HepG2 (cell line): ENCODE measurements around the gene PGP. TPM values are rescaled to one million over a fixed set of nuclear protein-coding genes. Genes with fewer than 3 reads are reported as not detected.

Experiments
- AHDC1 ChIP-seq: sonication (generic); formaldehyde crosslinking; IDR thresholded peaks from 2 replicates; pipeline ENCODE4 v1.5.1; 2020; ENCODE audit warnings: mild to moderate bottlenecking, missing genetic modification reagents, borderline replicate concordance
- ATF7 ChIP-seq, 2 experiments: fragments of 450-650 bp in 1 of 2; sonication (generic) in 1 of 2; formaldehyde crosslinking in 1 of 2; IDR thresholded peaks; 2 replicates each; pipeline versions ENCODE4 v1.4.0 to v1.6.1; 2016 to 2020; ENCODE audit warnings: antibody characterized with exemption in 1 of 2, mild to moderate bottlenecking in 1 of 2, missing genetic modification reagents in 1 of 2
- NCOR1 ChIP-seq: fragments of 200-600 bp; sonication (generic); IDR thresholded peaks from 2 replicates; pipeline ENCODE4 v1.7.0; 2017; ENCODE audit warnings: antibody characterized with exemption, low read length, borderline replicate concordance
- NR2F6 ChIP-seq, 2 experiments: IDR thresholded peaks; 2 replicates each; pipeline ENCODE4 v1.6.1; 2016; ENCODE audit warnings: antibody characterized with exemption in 1 of 2, mild to moderate bottlenecking in 1 of 2
- PRDM10 ChIP-seq: sonication (generic); formaldehyde crosslinking; IDR thresholded peaks from 2 replicates; pipeline ENCODE4 v1.4.0; 2020; ENCODE audit warnings: low read depth, missing genetic modification reagents
- TFAP4 ChIP-seq: sonication (generic); IDR thresholded peaks from 2 replicates; pipeline ENCODE4 v1.6.1; 2016; ENCODE audit warnings: low read depth, borderline replicate concordance
- TFDP1 ChIP-seq: IDR thresholded peaks from 2 replicates; pipeline ENCODE4 v1.6.1; 2016; ENCODE audit warnings: missing compliant biosample characterization, missing genetic modification reagents, borderline replicate concordance
- ZBTB14 ChIP-seq: sonication (generic); formaldehyde crosslinking; IDR thresholded peaks from 2 replicates; pipeline ENCODE4 v1.4.0; 2020; ENCODE audit warnings: missing genetic modification reagents
- ZNF33A ChIP-seq: sonication (generic); formaldehyde crosslinking; IDR thresholded peaks from 2 replicates; pipeline ENCODE4 v1.5.1; 2020; ENCODE audit warnings: missing genetic modification reagents, mild to moderate bottlenecking, moderate library complexity, borderline replicate concordance
- ZNF446 ChIP-seq: sonication (generic); formaldehyde crosslinking; IDR thresholded peaks from 2 replicates; pipeline ENCODE4 v1.5.0; 2020; ENCODE audit warnings: mild to moderate bottlenecking, missing genetic modification reagents
- ZNF512B ChIP-seq: sonication (generic); formaldehyde crosslinking; IDR thresholded peaks from 2 replicates; pipeline ENCODE4 v1.5.1; 2020; ENCODE audit warnings: missing genetic modification reagents, mild to moderate bottlenecking, borderline replicate concordance
- ZNF749 ChIP-seq: sonication (generic); formaldehyde crosslinking; IDR thresholded peaks from 2 replicates; pipeline ENCODE4 v1.8.0; 2022; ENCODE audit warnings: mild to moderate bottlenecking, missing genetic modification reagents, moderate library complexity, borderline replicate concordance
- polyA plus RNA-seq, 8 experiments: library from polyadenylated mRNA; depleted of rRNA in 3 of 8; stranded (reverse) in 7 of 8; unstranded in 1 of 8; fragments of >200 nt; fragmentation: Illumina TruSeq in 4 of 8; extraction: Trizol in 4 of 8; gene quantifications; 2 replicates each; pipeline versions ENCODE4 v1.2.1 to v1.2.3, GENCODE V29; 2011 to 2016; ENCODE audit warnings: low read depth in 4 of 8, missing spikeins in 1 of 8, mixed read lengths in 1 of 8; ENCODE audit not compliant: insufficient read depth in 1 of 8
- total RNA-seq, 5 experiments: library from RNA; depleted of rRNA; stranded (reverse); fragments of >200 nt; fragmentation: Illumina TruSeq; extraction: Trizol; gene quantifications; 2 replicates each; pipeline ENCODE4 v1.2.3, GENCODE V29; 2016; ENCODE audit warnings: low read depth in 1 of 5

Gene PGP
- total and polyA plus RNA-seq, 2 of the 13 experiments (the other 11 are each of a cell fraction or from before 2014, with no cell fraction given), result 7.3 to 18.3 TPM

- TF ChIP-seq PRDM10 (CRISPR knock-in tag), result no peak
- TF ChIP-seq ZNF446 (CRISPR knock-in tag), result no peak
- TF ChIP-seq ZBTB14 (CRISPR knock-in tag), result no peak
- no peak for TF ChIP-seq NR2F6 (IDR thresholded peaks at IDR 0.05)
- TF ChIP-seq NR2F6 (CRISPR knock-in tag; IDR thresholded peaks at IDR 0.05), result peak; percentile 22; the same call in 1 of the 2 replicates
- no peak for TF ChIP-seq ZNF749 (CRISPR knock-in tag)
- TF ChIP-seq NCOR1, result no peak
- TF ChIP-seq TFAP4, result peak; percentile 65; the same call in 1 of the 2 replicates
- no peak for TF ChIP-seq ZNF33A (CRISPR knock-in tag)
- no peak for TF ChIP-seq ATF7 (IDR thresholded peaks at IDR 0.05)
- no peak for TF ChIP-seq ATF7 (CRISPR knock-in tag; IDR thresholded peaks at IDR 0.05)
- no peak for TF ChIP-seq AHDC1 (CRISPR knock-in tag)
- TF ChIP-seq TFDP1 (CRISPR knock-in tag), result no peak
- TF ChIP-seq ZNF512B, result no peak
Observed at GRCh38 chr16:2194852-2195321, 19.8 kb downstream of the PGP start (continued).
